Measurements from ENCODE around the gene FBN1.

The FBN1 gene

DNA sequence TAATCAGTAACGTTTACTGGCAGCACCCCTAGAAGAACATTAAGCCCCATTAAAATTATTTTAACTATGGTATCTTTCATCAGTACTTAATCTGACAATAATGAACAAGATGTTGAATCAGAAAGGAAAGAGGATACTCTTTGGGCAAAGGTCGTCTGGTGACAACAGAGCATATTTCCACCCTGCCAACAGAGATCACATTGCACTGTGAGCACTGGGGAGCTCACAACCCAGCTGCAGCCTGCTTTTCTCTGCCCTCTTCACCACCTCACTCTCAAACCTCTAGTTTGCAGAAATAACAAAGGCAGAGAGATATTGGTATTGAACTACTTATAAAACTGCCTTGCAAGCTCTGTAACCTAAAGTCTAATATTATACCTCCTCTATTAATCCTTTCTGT, 130.0 kb downstream of the FBN1 start:
- TF ChIP-seq BACH2 (CRISPR knock-in tag; IDR thresholded peaks at IDR 0.05; ENCODE audit: borderline replicate concordance) (no peak), TOX (CRISPR knock-in tag; IDR thresholded peaks at IDR 0.05; ENCODE audit: borderline replicate concordance) (no peak), ZNF565 (CRISPR knock-in tag; conservative IDR thresholded peaks at IDR 0.05; ENCODE audit: low read depth) (no peak), PPARA (CRISPR knock-in tag; IDR thresholded peaks at IDR 0.05; ENCODE audit: borderline replicate concordance) (no peak), GLIS3 (CRISPR knock-in tag; IDR thresholded peaks at IDR 0.05) (no peak), SNAI2 (CRISPR knock-in tag; IDR thresholded peaks at IDR 0.05) (no peak), ZNF70 (CRISPR knock-in tag; IDR thresholded peaks at IDR 0.05) (no peak), ZFP3 (CRISPR knock-in tag; IDR thresholded peaks at IDR 0.05) (no peak), ARNTL (CRISPR knock-in tag; IDR thresholded peaks at IDR 0.05; ENCODE audit: borderline replicate concordance, low read depth) (no peak), ISL1 (CRISPR knock-in tag; IDR thresholded peaks at IDR 0.05) (no peak), ZC3H10 (CRISPR knock-in tag; IDR thresholded peaks at IDR 0.05) (no peak), ZFP30 (CRISPR knock-in tag; IDR thresholded peaks at IDR 0.05) (no peak), TCF4 (CRISPR knock-in tag; IDR thresholded peaks at IDR 0.05; ENCODE audit: borderline replicate concordance) (no peak), CSDC2 (CRISPR knock-in tag; IDR thresholded peaks at IDR 0.05) (no peak), OSR1 (CRISPR knock-in tag; IDR thresholded peaks at IDR 0.05) (no peak)
- TF ChIP-seq, protein P1, sequence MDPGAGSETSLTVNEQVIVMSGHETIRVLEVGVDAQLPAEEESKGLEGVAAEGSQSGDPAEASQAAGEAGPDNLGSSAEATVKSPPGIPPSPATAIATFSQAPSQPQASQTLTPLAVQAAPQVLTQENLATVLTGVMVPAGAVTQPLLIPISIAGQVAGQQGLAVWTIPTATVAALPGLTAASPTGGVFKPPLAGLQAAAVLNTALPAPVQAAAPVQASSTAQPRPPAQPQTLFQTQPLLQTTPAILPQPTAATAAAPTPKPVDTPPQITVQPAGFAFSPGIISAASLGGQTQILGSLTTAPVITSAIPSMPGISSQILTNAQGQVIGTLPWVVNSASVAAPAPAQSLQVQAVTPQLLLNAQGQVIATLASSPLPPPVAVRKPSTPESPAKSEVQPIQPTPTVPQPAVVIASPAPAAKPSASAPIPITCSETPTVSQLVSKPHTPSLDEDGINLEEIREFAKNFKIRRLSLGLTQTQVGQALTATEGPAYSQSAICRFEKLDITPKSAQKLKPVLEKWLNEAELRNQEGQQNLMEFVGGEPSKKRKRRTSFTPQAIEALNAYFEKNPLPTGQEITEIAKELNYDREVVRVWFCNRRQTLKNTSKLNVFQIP (CRISPR knock-in tag; IDR thresholded peaks at IDR 0.05; ENCODE audit: borderline replicate concordance, low read depth): no peak
- TF ChIP-seq, protein P2, sequence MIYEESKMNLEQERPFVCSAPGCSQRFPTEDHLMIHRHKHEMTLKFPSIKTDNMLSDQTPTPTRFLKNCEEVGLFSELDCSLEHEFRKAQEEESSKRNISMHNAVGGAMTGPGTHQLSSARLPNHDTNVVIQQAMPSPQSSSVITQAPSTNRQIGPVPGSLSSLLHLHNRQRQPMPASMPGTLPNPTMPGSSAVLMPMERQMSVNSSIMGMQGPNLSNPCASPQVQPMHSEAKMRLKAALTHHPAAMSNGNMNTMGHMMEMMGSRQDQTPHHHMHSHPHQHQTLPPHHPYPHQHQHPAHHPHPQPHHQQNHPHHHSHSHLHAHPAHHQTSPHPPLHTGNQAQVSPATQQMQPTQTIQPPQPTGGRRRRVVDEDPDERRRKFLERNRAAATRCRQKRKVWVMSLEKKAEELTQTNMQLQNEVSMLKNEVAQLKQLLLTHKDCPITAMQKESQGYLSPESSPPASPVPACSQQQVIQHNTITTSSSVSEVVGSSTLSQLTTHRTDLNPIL (CRISPR knock-in tag; IDR thresholded peaks at IDR 0.05; ENCODE audit: low read depth): no peak
- TF ChIP-seq, protein P3, sequence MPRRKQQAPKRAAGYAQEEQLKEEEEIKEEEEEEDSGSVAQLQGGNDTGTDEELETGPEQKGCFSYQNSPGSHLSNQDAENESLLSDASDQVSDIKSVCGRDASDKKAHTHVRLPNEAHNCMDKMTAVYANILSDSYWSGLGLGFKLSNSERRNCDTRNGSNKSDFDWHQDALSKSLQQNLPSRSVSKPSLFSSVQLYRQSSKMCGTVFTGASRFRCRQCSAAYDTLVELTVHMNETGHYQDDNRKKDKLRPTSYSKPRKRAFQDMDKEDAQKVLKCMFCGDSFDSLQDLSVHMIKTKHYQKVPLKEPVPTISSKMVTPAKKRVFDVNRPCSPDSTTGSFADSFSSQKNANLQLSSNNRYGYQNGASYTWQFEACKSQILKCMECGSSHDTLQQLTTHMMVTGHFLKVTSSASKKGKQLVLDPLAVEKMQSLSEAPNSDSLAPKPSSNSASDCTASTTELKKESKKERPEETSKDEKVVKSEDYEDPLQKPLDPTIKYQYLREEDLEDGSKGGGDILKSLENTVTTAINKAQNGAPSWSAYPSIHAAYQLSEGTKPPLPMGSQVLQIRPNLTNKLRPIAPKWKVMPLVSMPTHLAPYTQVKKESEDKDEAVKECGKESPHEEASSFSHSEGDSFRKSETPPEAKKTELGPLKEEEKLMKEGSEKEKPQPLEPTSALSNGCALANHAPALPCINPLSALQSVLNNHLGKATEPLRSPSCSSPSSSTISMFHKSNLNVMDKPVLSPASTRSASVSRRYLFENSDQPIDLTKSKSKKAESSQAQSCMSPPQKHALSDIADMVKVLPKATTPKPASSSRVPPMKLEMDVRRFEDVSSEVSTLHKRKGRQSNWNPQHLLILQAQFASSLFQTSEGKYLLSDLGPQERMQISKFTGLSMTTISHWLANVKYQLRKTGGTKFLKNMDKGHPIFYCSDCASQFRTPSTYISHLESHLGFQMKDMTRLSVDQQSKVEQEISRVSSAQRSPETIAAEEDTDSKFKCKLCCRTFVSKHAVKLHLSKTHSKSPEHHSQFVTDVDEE (CRISPR knock-in tag; IDR thresholded peaks at IDR 0.05): no peak
- peak; percentile 74 for ATAC-seq

DNA sequence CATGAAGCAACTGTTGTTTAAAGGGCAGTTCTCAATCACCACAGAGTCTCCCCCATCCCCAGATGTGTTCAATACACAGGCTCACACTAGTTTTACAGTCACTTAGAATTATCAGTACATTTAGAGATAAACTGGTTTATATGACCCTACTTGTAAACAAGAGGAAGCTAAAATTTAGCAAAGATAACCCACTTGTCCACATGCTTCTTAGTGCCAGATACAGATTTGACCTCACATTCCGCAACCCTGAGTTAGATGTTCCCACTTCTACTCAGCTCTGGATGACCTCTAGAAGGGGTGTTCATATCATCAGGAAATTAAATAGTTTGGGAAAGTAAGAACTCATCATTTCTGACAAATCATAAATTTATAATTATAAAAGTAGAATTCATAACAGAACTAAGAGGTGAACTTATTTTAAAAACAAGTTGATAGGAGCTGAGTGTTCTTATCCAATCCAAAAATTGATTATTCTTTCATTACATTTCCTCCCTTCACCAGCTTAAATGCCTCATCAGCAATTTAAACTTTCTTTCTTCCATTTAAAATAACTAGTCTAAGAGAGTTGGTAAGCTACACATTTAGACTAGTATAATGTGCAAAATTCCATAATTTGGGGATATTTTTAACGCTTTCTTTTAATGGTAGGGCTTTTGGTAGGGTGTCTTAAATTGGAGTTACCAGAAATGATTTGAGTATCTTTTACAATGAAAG, 131.2 kb downstream of the FBN1 start:
- TF ChIP-seq SNAI2 (CRISPR knock-in tag; IDR thresholded peaks at IDR 0.05) (no peak), RARB (CRISPR knock-in tag; IDR thresholded peaks at IDR 0.05) (no peak)
- no peak for ATAC-seq

DNA sequence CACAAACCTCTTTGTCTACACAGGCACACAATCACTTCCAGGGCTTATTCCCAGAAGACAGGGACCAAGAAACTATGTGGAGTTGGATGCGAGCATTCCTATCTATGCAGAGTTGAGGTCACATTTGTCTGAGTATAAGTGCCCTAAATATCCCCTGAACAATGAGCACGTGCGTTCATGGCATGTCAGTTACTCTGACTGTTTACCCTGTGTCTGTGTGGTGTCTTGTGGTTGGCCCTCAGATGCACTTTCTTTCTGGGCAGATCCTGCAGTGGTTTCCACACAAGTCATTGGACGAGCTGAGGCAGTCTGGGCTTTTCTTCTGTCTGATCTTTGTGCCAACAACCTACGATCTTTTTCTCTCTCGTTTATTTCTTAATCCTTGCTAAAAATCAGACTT, 134.5 kb downstream of the FBN1 start:
- TF ChIP-seq, protein P4, sequence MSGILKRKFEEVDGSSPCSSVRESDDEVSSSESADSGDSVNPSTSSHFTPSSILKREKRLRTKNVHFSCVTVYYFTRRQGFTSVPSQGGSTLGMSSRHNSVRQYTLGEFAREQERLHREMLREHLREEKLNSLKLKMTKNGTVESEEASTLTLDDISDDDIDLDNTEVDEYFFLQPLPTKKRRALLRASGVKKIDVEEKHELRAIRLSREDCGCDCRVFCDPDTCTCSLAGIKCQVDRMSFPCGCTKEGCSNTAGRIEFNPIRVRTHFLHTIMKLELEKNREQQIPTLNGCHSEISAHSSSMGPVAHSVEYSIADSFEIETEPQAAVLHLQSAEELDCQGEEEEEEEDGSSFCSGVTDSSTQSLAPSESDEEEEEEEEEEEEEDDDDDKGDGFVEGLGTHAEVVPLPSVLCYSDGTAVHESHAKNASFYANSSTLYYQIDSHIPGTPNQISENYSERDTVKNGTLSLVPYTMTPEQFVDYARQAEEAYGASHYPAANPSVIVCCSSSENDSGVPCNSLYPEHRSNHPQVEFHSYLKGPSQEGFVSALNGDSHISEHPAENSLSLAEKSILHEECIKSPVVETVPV (CRISPR knock-in tag; IDR thresholded peaks at IDR 0.05): no peak
- TF ChIP-seq TOX (CRISPR knock-in tag; IDR thresholded peaks at IDR 0.05; ENCODE audit: borderline replicate concordance) (no peak), ZFP30 (CRISPR knock-in tag; IDR thresholded peaks at IDR 0.05) (no peak), ZNF8 (CRISPR knock-in tag; IDR thresholded peaks at IDR 0.05) (no peak), ZC3H10 (CRISPR knock-in tag; IDR thresholded peaks at IDR 0.05) (no peak), ZNF565 (CRISPR knock-in tag; conservative IDR thresholded peaks at IDR 0.05; ENCODE audit: low read depth) (no peak), CSDC2 (CRISPR knock-in tag; IDR thresholded peaks at IDR 0.05) (no peak)
- no peak for ATAC-seq

DNA sequence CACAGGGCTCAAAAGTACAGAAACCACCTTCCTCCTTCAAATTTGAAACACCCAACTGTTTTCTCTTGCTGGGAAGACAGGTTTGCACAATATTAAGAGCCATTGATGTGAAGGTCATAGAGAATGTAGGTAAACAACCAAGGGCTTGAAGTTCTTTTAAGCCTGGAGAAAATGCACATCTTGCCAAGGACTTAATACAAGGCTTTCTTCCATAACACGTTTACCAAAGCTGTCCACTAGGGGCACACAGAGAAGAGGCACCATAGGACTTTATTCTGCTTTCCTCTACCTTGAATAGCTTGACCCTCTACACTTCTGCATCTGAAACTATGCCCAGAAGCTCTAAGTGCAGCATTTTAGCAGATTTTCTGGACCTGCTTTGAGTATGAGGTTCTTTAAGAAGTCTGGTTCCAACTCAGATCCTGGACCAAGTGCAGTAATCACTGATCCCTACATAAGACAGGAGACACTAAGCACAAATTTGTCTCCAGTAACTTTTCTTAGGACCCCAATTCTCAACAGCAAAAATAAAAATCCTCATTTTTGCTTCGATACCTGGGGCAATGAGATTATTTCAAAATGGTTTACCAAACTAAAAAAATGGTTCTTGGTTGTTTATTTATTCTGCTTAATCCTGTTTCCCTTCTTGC, 138.0 kb downstream of the FBN1 start:
- peak; percentile 93 for ATAC-seq
- TF ChIP-seq, protein P5, sequence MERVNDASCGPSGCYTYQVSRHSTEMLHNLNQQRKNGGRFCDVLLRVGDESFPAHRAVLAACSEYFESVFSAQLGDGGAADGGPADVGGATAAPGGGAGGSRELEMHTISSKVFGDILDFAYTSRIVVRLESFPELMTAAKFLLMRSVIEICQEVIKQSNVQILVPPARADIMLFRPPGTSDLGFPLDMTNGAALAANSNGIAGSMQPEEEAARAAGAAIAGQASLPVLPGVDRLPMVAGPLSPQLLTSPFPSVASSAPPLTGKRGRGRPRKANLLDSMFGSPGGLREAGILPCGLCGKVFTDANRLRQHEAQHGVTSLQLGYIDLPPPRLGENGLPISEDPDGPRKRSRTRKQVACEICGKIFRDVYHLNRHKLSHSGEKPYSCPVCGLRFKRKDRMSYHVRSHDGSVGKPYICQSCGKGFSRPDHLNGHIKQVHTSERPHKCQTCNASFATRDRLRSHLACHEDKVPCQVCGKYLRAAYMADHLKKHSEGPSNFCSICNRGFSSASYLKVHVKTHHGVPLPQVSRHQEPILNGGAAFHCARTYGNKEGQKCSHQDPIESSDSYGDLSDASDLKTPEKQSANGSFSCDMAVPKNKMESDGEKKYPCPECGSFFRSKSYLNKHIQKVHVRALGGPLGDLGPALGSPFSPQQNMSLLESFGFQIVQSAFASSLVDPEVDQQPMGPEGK (CRISPR knock-in tag; IDR thresholded peaks at IDR 0.05; ENCODE audit: borderline replicate concordance): no peak
- no peak for TF ChIP-seq BACH2 (CRISPR knock-in tag; IDR thresholded peaks at IDR 0.05; ENCODE audit: borderline replicate concordance)
- no peak for TF ChIP-seq PPARA (CRISPR knock-in tag; IDR thresholded peaks at IDR 0.05; ENCODE audit: borderline replicate concordance)
- no peak for TF ChIP-seq ZNF565 (CRISPR knock-in tag; conservative IDR thresholded peaks at IDR 0.05; ENCODE audit: low read depth)
- no peak for TF ChIP-seq ESRRG (CRISPR knock-in tag; IDR thresholded peaks at IDR 0.05)
- TF ChIP-seq ZC3H10 (CRISPR knock-in tag; IDR thresholded peaks at IDR 0.05): no peak
- TF ChIP-seq TCF4 (CRISPR knock-in tag; IDR thresholded peaks at IDR 0.05; ENCODE audit: borderline replicate concordance): no peak
- TF ChIP-seq TOX (CRISPR knock-in tag; IDR thresholded peaks at IDR 0.05; ENCODE audit: borderline replicate concordance): no peak
